GM20431 (cell line): ENCODE data around the gene HRC.
"Not testable (repeated sequence)": the region's sequence is repeated elsewhere in the genome, so short reads cannot be mapped to it uniquely, and the experiment has no call there.

Experiments used
- in situ Hi-C: fragments of 300-500 bp; cut with MseI, MboI; formaldehyde crosslinking; loops from one replicate; pipeline ENCODE4 v1.15.0; 2020; ENCODE audit warnings: low sequenced_read_pairs; ENCODE audit not compliant: unreplicated experiment

Gene HRC

DNA sequence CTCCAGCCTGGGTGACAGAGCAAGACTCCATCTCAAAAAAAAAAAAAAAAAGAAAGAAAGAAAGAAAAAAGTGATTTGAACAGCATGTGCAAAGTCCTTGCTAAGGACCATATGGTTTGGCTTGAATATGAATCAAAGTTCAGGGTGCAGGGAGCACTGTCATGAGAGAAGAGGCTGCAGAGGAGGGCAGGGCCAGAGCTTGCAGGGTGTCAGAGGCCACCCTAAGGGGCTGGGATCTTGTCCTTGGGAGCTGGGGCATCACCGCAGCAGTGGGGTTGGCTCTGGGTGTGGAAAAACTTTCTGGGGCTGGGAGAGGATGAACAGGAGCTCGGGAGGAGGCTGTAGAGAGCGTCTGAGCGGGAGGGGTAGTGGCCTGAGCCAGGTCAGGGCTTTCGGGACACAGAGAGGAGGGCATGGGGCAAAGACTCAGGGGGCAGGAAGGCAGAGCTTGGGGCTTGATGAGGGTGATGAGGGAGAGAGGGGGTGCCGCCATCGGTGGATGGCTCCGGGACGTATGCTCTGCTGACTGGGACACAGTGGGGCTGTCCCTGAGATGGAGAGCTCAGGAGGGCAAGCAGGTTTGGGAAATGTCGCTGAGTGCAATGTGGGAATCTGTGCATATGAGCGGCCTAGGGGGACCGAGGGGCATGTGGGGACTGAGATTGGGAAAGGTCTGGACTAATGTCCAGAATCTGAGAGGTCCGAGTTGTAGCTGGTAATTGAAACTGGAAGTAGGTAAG, 5.4 kb upstream of the HRC start:
- in situ Hi-C loops: no loop called here

DNA sequence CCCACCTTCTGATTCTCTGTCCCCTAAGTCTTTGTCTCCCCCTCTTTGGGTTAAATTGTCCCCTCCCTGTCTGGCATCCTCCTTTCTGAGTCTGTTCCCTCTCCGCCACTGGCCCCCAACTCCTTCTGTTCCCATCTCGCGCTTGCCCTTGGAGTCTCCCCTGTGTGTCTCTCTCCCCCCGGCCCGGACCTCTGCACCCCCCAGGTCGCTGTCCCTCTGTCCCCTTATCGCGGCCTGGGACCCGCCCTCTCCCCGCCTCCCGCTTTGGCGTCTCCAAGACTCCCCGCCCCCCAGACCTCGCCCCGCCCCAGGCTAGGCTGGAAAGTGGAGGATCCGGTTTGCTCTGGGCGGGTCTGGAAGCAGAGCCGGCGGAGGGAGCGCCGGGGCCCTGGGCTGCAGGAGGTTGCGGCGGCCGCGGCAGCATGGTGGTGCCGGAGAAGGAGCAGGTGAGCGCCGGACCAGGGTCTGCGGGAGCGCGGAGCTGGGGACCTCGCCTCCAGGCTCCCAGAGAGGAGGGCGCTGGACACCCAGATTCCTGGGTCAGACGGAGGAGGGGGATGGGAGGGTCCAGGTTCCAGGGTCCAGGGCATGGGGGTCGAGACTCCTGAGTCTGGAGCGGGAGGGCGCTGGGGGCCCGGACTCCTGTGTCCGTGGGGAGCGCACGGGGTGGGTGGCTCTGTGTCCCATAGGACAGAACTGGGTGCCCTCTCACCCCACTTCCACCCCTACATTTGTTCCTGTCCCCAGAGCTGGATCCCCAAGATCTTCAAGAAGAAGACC, 2.4 kb upstream of the HRC start, which contains the start of gene TRPM4:
TSS of gene TRPM4 (plus strand) at position 348 of the 780 bp plus-strand sequence. CDS start at position 423, 75 bp downstream.
- in situ Hi-C loops: no loop called here

DNA sequence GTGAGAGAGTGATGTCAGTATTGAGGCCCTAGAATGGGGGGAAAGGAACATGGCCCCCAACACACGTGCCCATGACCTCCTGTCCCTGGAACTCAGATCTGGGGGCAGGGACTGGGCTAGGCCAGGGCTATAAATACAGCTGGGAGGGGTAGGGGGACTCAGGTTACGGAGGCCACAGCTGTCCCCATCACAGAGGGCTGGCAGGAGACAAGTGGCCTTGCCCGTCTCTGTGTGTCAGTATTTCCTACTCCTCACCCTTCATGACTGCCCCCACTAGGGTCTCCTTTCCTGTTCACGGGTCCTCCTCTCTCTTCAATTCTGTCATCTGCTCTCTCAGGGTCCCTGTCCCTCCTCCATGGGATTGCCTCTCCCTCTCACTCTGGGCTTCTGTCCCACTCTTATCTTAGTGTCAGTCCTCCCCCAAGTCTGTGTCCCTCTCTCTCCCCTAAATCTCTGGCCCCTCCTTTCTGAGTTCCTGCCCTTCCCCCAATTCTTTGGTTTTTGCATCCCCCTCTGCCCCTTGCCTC, 687 bp upstream of the HRC start:
- in situ Hi-C loops: no loop called here

DNA sequence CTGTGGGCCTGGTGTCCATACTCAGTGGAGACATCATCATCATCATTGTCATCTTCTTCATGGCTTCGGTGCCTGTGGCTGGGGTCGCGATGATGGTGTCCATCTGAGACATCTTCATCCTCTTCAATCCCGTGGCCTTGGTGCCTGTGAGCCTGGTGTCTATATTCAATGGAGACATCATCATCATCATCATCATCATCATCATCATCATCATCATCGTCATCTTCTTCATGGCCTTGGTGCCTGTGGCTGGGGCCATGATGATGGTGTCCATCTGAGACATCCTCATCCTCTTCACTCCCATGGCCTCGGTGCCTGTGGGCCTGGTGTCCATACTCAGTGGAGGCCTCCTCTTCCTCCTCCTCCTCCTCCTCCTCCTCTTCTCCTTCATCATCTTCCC, 917 bp downstream of the HRC start:
- in situ Hi-C loops: no loop called here

DNA sequence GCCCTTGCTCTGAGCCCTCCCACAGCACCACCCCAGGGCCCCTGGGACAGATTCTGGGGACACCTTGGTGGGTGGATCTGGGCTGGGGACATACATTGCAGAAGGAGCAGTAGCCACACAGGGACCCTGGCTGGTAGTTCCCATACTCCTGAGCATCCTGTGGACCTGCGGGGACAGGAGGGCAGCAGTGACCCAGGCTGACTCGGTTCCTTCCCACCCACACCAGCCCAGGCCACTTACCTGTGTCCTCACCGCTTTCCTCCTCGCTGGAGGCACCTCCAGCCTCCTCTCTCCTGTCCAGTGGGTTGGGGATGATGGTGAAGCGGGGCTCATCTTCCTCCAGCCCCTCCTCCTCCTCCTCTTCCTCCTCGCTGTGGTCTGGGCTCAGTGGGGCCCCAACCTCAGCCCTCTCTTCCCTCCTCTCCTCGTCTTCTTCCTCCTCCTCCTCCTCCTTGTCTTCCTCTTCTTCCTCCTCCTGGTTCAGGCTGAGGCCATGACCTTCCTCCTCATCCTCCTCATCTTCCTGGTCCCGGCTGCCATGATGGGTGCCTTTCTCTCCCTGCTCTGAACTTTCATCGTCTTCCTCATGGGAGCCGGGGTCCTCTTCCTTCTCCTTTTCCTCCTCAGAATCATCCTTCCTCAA, 1.9 kb downstream of the HRC start:
- in situ Hi-C loops: no loop called here

DNA sequence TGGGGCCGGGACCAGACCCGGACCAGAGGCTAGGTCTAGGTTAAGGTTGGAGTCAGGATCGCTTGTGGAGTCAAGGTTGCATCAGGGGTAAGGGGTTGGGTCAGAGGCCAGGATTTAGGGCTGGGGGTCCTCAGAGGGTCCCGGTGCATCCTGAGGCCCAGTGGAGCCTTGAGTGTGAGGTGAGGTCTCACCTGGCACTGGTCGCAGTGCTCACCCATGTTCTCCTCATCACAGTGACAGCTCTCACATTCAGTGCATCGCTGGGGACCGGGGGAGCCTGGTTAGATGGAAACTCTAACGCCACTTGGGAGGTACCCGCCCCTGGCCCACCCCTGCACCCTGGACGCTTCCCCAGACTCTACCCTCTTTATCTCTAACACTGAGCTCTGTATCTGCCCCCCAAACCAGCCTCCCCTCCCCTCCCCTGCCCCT, 3.1 kb downstream of the HRC start:
- in situ Hi-C loops: no loop called here

DNA sequence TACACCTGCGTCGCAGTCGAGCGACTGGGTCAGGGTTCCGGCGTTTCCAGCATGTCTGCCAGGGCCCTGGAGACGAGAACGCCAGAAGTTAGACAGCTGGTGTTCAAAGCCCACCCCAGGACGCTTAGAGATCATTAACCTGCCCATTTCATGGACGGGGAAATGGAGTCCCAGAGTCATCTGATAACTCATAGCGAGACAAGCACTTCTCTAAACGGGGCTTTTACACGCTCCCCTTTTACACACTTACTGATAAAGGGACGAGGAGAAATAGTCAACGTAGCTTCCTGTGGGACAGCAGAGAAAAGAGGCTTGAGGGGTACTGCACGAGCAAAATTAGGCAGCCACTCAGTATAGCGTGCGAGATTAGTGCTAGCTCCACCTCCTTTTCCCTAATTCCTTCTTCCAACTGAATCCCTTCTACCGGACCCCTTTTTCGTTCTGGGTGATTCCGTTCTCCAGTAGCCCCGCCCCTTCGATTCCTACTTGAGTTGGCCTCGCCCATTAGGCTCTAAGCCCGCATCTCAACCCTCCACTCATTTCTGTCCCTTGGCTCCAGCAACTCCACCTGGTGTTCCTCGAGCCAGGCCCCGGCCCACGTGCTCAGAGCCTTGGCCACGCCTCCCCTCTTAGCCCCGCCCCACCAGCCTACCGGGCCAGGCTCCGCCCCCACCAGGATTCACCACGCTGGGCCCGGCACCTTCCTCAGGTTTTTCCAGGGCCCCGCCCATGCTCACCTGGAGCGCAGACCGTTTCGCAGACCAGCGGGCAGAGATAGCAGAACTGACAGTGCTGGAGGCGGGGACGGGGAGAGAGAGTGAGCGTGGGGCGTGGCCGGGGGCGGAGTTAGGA, 3.7 kb downstream of the HRC start:
- in situ Hi-C loops: no loop called here

DNA sequence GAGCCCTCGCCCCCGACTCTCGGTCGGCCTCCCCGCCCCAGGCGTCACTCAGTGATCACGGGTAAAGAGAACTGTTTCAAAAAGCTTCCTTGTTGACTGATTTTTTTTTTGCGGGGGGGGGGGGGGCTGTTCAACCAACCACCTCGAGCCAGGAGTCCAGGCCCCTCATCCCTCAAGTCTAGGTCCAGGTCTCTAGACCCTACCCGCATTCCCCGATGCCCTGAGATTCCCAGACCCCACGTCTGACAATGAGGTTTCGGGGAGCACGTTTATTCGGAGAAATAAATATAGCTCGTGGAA, 4.3 kb downstream of the HRC start:
- in situ Hi-C loops: no loop called here

DNA sequence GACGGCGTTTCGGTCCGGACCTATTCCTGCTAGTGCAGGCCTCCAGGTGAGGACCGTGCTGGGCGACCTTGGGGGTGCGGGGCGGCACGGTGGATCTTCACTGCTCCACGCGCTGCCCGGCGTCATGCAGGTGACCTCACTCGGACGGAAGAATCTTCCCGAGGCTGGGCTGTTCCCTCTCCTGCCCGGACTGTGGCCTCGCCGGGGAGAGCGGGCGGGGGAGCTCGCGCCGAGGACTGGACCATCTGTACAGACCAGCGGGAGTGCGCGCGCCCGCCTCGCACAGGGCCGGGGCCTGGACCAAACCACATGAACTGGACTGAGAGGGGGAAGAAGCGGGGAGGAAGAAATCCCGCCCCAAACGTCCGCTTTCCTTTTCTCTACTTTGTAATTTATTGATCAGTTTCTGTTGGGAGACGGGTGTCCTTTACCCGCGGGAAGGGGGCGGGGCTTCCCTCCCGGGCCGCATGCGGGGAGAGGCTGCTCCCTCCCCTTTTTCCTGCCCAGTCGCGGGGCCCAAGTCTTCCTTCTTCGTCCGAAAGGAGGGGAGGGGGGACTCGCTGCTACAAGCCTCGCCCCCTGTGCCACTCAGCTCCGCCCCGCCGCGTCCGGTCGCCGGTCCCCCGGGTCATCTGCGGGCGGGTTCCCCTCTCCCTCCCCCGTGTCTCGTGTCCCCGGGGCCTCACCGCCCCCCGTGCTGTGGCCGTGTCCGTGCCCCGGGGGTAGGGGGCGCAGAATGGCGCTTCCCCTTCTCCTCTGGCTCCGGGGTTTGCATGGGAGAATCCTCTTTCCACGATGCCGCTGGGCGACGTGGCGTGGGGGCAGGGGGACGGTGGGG, 4.9 kb downstream of the HRC start:
- in situ Hi-C loops: no loop called here

DNA sequence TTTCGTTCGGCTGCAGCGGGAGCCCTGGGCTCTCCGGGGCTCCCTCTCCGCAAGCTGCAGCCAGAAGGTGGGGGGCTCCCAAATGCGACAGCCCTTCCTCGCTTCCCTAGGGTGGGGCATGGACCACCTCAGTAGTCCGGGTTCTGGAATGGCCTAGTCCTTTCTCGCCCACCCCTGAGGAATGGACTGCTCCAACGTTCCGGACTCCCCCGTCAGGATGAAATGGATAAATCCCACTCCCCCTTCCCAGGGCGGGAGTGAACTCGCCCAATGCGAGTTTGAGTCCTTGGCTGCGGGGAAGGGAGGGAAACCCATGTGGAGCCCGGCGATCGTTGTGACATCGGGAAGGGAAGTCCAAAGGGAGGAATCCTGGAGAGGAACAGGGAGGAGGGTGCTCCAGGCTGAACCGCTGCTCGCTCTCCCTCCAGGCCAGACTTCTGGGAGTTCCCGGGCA, 5.5 kb downstream of the HRC start:
- in situ Hi-C loops: no loop called here

DNA sequence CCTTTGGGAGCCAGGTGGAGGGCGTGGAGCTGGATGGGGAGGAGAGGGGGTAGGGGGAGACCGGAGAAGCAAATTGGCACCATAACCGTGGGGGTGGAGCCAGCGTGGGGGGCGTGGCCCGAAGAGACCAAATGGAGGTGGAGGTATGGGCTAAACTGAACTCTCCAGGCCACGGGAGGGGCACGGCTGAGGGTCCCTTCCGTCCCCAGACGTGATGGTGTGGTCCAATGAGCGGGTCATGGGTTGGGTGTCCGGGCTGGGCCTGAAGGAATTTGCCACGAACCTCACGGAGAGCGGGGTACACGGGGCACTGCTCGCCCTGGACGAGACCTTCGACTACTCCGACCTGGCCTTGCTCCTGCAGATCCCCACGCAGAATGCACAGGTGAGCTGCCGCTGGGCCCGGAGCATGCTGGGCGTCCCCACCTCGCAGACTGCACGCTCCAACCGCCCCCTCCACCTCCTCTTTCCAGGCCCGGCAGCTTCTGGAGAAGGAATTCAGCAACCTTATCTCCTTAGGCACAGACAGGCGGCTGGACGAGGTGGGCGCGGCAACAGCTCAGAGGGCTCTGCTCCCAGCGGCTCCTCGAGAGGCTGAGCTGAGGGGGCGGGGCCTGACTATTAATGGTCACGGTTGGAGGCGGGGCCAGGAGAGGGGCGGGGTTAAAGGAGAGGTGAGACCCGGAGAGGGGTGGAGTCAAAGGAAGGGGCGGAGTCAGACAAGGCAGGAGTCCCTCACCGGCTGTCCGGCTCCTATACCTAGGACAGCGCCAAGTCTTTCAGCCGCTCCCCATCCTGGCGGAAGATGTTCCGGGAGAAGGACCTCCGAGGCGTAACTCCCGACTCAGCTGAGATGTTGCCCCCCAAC, 6.2 kb downstream of the HRC start:
- in situ Hi-C loops: no loop called here

DNA sequence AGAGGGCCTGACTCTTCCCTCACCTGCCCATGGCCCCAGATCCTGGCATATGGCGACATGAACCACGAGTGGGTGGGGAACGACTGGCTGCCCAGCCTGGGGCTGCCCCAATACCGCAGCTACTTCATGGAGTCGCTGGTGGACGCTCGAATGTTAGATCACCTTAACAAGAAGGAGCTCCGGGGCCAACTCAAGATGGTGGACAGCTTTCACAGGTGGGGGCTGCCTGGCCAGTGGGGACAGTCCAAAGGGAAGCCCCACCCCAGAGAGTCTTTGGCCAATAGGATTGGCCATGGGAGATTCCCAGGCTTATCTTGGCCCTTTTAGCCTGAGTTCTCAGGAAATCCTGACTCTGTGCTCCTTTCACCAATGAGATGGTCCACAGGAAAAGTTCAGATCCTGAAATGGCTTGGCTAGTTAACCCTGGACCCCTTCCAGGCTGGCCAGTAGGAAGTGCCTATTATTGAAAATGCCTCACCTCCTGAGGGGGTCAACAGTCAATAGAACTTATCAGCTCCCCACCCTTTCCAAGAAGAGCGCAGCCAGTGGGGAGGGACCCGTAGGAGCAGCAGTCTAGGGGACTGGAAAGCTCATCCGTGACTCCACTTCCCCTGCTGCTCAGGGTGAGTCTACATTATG, 7.0 kb downstream of the HRC start:
- in situ Hi-C loops: no loop called here

DNA sequence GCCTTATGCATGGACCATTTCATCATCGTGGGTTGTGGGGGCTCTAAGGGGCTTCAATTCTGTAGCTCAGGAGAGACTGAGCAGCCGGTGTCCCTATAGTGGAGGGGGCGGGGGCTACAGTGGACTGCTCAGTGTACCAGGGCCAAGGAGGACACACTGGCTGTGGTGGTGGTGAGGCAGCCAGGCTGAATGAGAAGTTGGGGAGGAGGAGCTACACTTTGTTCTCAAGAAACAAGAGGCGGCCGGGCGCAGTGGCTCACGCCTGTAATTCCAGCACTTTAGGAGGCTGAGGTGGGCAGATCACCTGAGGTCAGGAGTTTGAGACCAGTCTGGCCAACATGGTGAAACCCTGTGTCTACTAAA, 8.8 kb downstream of the HRC start:
- in situ Hi-C loops: not testable (repeated sequence)

DNA sequence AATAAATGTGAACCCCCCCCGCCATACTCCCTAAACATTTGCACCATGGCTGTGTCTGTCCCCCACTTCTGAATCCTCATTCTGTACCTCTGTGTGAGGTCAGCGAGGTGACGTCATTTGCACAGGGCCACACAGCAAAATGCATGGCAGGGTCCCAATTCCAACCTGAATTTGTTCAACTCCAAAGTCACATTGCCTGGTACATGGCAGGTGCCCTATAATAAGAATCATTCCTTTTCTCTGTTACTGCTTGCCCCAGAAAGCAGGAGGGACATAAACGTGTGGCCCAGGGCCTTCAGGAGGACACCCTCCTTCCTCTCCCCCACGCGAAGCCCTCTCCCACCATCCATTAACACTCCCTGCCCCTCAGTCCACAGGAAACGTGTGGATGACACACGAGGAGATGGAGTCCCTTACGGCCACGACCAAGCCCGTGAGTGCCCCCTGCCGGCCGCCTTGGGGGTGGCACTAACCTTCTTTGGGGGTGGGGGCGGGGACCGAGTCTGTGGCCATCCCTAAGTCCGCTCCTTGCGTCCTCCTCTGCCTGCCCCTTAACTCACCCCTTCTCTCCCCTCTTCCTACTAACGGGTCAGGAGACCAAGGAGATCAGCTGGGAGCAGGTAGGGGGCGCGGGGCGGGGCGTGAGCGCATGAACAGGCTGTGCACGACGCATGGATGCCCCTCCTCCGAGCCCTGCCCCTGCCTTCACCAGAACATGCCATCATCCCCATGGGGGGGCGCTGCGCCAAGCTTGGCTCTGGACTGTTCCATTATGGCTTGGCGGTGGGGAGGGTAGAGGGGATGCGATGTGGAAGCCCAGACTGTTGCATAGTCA, 9.4 kb downstream of the HRC start:
- in situ Hi-C loops: no loop called here

DNA sequence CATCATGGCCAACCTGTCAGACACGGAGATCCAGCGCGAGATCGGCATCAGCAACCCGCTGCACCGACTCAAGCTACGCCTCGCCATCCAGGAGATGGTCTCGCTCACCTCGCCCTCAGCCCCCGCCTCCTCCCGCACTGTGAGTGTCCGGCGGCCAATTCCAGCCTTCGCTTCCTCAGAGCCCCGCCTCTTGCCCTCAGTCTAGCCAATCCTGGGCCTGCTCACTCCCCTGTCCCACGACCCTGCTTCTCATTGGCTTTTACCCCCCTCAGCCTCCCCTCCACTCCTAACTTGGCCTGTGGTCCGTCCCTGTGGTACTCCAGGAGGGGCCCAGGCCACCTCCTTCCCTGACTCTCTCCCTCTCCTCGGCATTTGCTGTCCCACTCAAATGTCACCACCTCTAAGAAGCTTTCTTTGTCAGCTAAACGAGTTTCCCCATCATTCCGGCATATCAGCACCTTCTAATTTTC, 12.3 kb downstream of the HRC start:
- in situ Hi-C loops: no loop called here

DNA sequence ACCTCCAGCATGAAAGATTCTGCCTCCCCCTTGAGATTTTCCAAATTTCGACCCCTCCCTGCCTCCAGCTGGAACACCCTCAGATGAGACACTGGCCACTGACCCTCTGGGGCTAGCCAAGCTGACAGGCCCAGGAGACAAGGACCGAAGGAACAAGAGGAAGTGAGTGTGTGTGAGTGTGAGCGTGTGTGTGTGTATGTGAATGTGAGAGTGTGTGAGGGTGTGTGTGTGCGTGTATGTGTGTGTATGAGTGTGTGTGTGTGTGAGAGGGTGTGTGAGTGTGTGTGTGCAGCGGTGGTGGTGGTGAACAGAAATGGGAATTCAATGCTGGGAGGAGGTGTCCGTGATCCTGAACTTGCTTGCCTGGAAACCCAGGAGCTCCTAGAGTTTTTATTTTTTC, 13.8 kb downstream of the HRC start:
- in situ Hi-C loops: no loop called here

DNA sequence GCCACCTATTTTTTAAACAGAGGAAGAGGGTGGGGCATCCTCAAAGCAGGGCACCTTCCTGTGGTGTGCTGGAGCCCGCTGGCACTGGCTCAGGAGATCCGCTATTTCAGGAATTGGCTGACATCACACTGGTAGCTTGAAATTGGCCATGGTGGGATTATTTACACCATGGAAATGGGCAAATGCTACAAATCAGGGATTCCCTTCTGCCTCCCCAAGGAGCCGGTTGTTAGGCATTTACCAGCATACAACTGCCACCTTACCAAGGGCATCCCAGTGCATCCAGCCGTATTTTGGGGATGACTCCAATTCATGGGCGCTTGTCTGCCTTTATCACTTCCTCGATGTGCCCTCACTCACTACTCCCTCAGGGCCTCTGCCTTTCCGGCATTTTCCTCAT, 14.2 kb downstream of the HRC start:
- in situ Hi-C loops: no loop called here
